ENCODE measurements around the gene NXPE1.

NXPE1 gene

DNA sequence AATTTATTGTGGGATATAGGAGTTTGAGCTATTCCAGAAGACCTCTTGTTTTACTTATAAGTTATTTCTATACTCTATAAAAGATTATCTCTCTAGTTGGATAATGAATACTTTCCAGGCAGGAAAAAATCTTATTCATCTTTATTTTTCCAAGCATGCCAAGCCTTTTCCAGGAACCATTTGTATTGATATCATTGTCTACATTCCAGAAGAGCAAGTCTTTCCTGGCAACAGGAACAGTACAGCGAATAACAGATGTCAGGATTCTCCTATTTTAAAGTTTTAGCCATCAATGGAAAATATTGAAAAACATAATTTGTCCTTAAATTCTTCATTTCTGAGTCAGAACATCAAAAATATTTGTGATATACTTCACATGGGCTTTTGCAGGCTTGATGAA is 5.2 kb upstream of the NXPE1 start:
- H3K4me3 ChIP-seq (ENCODE audit: low read depth, low read length): no peak overlapping the region
- DNase-seq (ENCODE audit: low read depth): no peak

DNA sequence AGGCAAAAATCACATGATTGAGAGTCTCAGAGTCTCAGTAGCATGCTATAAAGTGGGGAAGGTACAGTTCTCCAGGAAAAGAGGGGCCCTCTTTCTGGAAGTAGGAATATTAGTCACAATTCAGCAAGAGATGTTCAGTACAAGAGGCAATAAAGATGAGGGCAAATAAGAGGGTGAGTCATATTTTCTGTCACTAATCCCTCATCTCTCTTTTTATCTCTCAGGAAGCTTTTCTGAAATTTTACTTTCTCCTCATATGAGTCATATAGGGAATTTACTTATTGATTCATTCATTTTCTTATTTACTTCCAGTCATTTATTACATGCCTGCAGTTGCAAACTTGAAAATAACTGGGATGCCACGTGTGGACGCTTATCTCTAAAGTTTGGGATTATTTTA is 3.4 kb upstream of the NXPE1 start:
- DNase-seq (ENCODE audit: low read depth): peak; percentile 35
- no peak overlapping the region for H3K4me3 ChIP-seq (ENCODE audit: low read depth, low read length)

DNA sequence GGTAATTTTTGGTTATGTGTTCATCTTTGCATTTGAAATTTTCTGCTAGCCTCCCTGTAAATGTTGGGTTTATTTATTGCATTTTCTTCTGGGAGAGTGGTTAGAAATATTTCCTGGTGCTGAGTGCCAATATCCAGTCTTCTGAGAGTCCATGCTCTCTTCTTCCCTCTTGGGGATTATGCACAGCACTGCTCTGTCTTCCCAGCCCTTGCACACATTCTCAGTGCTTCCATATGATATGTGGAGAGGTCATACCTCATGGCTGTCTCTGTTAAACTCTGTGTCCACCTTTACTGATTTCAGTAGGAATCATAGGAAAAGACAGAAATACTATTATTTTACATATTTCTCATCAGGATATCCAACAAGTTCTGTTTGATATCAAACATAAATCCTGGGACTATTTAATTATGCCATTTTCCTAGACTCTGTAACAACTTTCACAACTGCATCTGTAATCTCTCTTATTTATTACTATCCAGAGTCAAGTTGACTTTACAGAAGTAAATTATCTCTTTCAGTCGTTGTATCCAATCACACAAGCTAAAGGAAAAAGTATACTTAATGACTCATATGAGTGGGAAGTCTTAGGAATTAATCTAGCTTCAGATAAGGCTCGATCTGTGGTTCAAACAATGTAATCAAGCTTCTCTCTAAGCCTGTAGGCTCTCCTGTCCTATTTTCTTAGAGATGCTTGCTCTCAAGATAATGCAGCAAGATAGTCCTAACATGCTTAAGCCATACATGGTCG is 2.7 kb upstream of the NXPE1 start:
- DNase-seq (ENCODE audit: low read depth): peak; percentile 27
- no peak overlapping the region for H3K4me3 ChIP-seq (ENCODE audit: low read depth, low read length)

GRCh38 chr11:114556135-114556534 is 3.5 kb downstream of the NXPE1 start:
- no peak overlapping the region for H3K4me3 ChIP-seq (ENCODE audit: low read depth, low read length)

GRCh38 chr11:114553642-114554041 is 6.0 kb downstream of the NXPE1 start:
- no peak overlapping the region for H3K4me3 ChIP-seq (ENCODE audit: low read depth, low read length)
- DNase-seq (ENCODE audit: low read depth): no peak

More at GRCh38 chr11:114556135-114556534, 3.5 kb downstream of the NXPE1 start:
- no peak for DNase-seq (ENCODE audit: low read depth)

GRCh38 chr11:114551060-114551459 is 8.6 kb downstream of the NXPE1 start:
- no peak overlapping the region for H3K4me3 ChIP-seq (ENCODE audit: low read depth, low read length)
- DNase-seq (ENCODE audit: low read depth): no peak

- no peak for DNase-seq (ENCODE audit: low read depth)
- H3K4me3 ChIP-seq (ENCODE audit: low read depth, low read length): no peak overlapping the region
Observed at GRCh38 chr11:114525682-114526081, 34.0 kb downstream of the NXPE1 start.

DNA sequence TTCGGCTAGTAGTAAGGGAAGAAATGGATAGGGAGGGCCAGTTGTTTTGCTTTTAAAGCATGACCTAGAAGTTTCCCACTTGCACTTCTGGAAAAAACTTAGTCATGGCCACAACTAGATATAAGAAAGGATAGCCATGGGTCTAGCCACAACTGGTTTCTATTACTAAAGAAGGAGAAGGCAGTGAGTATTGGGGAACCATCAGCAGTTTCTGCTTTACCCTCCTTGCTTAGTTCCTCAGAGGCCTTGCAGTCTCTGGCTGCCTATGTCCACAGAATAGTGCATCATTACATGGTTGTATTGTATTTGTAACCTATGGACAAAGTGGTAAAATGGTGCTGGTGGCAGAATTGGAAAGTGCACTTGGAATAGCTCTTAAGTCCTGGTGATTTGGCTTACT is 35.6 kb downstream of the NXPE1 start:
- H3K4me3 ChIP-seq (ENCODE audit: low read depth, low read length): no peak overlapping the region
- no peak for DNase-seq (ENCODE audit: low read depth)

GRCh38 chr11:114522818-114523217 is 36.9 kb downstream of the NXPE1 start:
- H3K4me3 ChIP-seq (ENCODE audit: low read depth, low read length): no peak overlapping the region
- no peak for DNase-seq (ENCODE audit: low read depth)

DNA sequence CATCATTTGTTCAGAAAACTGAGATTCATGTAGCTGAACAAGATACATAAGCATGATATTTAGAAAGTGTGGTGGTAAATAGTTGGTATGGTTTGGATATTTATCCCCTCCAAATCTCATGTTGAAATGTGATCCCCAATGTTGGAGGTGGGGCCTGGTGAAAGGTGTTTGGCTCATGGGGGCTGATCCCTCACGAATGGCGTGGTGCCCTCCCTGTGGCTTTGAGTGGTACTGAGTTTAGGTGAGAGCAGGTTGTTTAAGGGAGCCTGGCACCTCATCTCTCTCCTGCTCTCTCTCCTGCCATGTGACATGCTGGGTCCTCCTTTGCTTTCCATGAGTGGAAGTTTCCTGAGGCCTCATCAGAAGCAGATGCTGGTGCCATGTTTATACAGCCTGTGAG is 48.1 kb downstream of the NXPE1 start:
- no peak for DNase-seq (ENCODE audit: low read depth)
- no peak overlapping the region for H3K4me3 ChIP-seq (ENCODE audit: low read depth, low read length)

GRCh38 chr11:114511079-114511478 is 48.6 kb downstream of the NXPE1 start:
- no peak overlapping the region for H3K4me3 ChIP-seq (ENCODE audit: low read depth, low read length)

GRCh38 chr11:114501901-114502300 is 57.8 kb downstream of the NXPE1 start:
- no peak overlapping the region for H3K4me3 ChIP-seq (ENCODE audit: low read depth, low read length)
- DNase-seq (ENCODE audit: low read depth): no peak

More at GRCh38 chr11:114511079-114511478, 48.6 kb downstream of the NXPE1 start:
- no peak for DNase-seq (ENCODE audit: low read depth)

GRCh38 chr11:114499756-114500155 is 59.9 kb downstream of the NXPE1 start:
- no peak for DNase-seq (ENCODE audit: low read depth)
- H3K4me3 ChIP-seq (ENCODE audit: low read depth, low read length): no peak overlapping the region

- no peak for DNase-seq (ENCODE audit: low read depth)
- H3K4me3 ChIP-seq (ENCODE audit: low read depth, low read length): no peak overlapping the region
Observed at GRCh38 chr11:114496915-114497314, 62.8 kb downstream of the NXPE1 start.

- no peak for DNase-seq (ENCODE audit: low read depth)
Observed at GRCh38 chr11:114483929-114484328, 75.8 kb downstream of the NXPE1 start.

DNA sequence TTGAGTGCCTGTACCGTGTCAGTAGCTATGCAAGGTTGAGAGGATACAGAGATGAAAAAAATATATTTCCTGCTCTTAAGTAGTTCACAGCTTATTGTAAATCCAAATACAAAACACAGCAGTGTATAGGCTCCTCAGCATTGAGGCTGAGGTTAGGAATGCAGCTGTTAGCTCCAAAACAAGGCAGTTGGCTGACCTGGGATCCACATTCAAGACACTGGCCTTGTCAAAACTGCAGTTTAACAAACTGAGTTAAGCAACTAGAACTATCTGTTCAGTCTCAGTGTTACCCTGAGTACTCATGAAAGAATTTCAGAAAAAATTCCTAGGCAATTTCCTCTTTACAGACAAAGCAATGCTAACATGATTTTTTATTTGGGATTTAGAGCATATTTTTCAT is 77.6 kb downstream of the NXPE1 start:
- H3K4me3 ChIP-seq (ENCODE audit: low read depth, low read length): no peak overlapping the region
- no peak for DNase-seq (ENCODE audit: low read depth)

More at GRCh38 chr11:114483929-114484328, 75.8 kb downstream of the NXPE1 start:
- H3K4me3 ChIP-seq (ENCODE audit: low read depth, low read length): no peak overlapping the region

- H3K4me3 ChIP-seq (ENCODE audit: low read depth, low read length): no peak overlapping the region
- no peak for DNase-seq (ENCODE audit: low read depth)
Observed at GRCh38 chr11:114479331-114479730, 80.3 kb downstream of the NXPE1 start.

DNA sequence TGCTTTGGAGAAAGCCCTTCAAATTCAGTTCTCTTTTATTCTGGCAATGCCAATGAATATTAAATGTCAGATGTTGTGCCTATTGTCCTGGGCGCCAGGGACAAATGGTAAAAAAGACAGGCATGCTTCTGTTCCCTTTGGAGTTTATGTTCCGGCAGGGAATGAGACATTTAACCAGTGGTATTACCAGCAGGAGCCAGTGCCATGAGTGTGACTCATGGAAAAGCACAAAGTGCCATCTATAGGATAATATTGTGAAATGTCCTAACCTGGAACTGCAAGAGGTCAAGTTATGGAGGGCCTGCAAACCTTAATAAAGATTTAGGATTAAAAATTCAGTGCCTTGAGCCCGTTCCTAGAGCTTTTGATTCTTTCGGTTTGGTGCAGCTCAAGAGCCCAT is 80.9 kb downstream of the NXPE1 start:
- H3K4me3 ChIP-seq (ENCODE audit: low read depth, low read length): no peak overlapping the region
- DNase-seq (ENCODE audit: low read depth): peak; percentile 25

DNA sequence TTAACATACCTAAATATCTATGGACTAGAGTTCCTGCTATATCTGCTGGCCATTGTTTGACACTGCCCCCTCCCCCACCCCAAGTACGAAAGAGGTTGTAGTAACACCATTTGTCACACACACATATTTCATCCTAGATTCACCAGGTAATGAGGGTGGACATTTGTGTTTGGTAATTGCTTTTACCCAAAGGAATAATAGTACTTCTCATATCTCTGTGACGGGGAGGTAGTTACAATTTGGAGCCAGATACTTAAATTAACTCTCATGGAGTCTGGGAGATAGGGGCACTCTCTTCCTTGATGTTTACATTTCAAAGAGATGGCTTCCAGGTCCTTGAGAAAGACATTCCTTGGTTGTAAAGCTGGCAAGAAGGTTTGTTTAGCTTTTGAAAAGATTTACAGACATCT is 81.7 kb downstream of the NXPE1 start:
- DNase-seq (ENCODE audit: low read depth): no peak
- no peak overlapping the region for H3K4me3 ChIP-seq (ENCODE audit: low read depth, low read length)

DNA sequence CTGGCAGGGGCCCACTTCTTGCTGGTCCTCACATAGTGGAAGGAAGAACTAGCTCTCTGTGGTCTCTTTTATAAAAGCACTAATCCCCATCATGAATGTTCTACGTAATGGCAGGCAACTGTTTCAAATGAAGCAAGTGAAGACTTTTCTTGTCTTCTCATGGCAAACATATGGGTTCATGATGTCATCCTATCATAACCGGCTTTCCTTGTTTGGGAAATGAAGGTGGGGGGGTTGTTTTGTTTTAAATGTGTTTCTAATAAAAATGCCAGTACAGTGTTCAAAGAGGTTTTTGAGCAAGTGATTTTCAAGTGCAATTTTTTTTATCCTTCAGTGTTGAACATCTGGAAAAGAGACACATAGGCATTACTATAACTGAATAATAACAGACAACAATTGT is 87.0 kb downstream of the NXPE1 start:
- DNase-seq (ENCODE audit: low read depth): no peak
- H3K4me3 ChIP-seq (ENCODE audit: low read depth, low read length): no peak overlapping the region
